HL-60 (cell line): ENCODE results near the gene GPR183.

ENCODE experiments used
- CTCF ChIP-seq: IDR thresholded peaks from one replicate; pipeline ENCODE4 v1.5.1; 2011; ENCODE audit warnings: low read length, control low read depth, inconsistent platforms; ENCODE audit not compliant: insufficient read depth
- SPI1 ChIP-seq: IDR thresholded peaks from 2 replicates; pipeline ENCODE4 v1.6.1; 2012; ENCODE audit warnings: low read depth, mild to moderate bottlenecking, borderline replicate concordance

- no peak for TF ChIP-seq CTCF
- no peak for TF ChIP-seq SPI1
Measured at GRCh38 chr13:99298056-99298455, 9.1 kb downstream of the GPR183 start.
